Uterus (tissue), 4 donors: Measurements from ENCODE around the gene SLC16A6. TPM values are rescaled to one million over a fixed set of nuclear protein-coding genes. Genes with fewer than 3 reads are reported as not detected.
"Not testable (repeated sequence)": the region's sequence is repeated elsewhere in the genome, so short reads cannot be mapped to it uniquely, and the experiment has no call there.

ENCODE experiments used
- DNase-seq, 2 donors: peaks; one replicate each; pipeline ENCODE4 v3.0.0-alpha.2; 2019 to 2020
- H3K27ac ChIP-seq, 2 donors: fragments of 200-600 bp; sonication (generic); 1 replicate in 1 of 2; 2 replicates in 1 of 2; pipeline ENCODE4 v1.5.1; 2016 to 2018
- H3K27me3 ChIP-seq, 2 donors: fragments of 200-600 bp; sonication (generic); one replicate each; pipeline ENCODE4 v1.5.1; 2018 to 2019; ENCODE audit warnings: control low read depth in 1 of 2
- H3K36me3 ChIP-seq, 2 donors: fragments of 200-600 bp; sonication (generic); one replicate each; pipeline ENCODE4 v1.5.1; 2019; ENCODE audit warnings: control low read depth in 1 of 2
- H3K4me1 ChIP-seq, 2 donors: fragments of 200-600 bp; sonication (generic); one replicate each; pipeline ENCODE4 v1.5.1; 2018 to 2019; ENCODE audit warnings: control low read depth in 1 of 2
- H3K4me3 ChIP-seq, 2 donors: fragments of 200-600 bp; sonication (generic); 1 replicate in 1 of 2; 2 replicates in 1 of 2; pipeline ENCODE4 v1.5.1; 2018 to 2019; ENCODE audit warnings: mild to moderate bottlenecking in 1 of 2
- H3K9me3 ChIP-seq, 2 donors: fragments of 200-600 bp; sonication (generic); one replicate each; pipeline ENCODE4 v1.5.1; 2019; ENCODE audit warnings: control low read depth in 1 of 2
- POLR2A ChIP-seq, 2 donors: fragments of 450-650 bp; IDR thresholded peaks; one replicate each; pipeline ENCODE4 v1.6.1; 2016; ENCODE audit warnings: antibody characterized with exemption in 2 of 2, mild to moderate bottlenecking in 1 of 2, moderate library complexity in 1 of 2
- intact Hi-C: fragments of 100-400 bp; cut with DNase I; formaldehyde crosslinking; loops from one replicate; pipeline ENCODE4 v1.15.1; 2023; ENCODE audit warnings: low total_unique reads
- total RNA-seq, 4 donors: library from RNA; depleted of rRNA in 3 of 4; stranded (reverse); fragments of >200 nt in 3 of 4; gene quantifications; one replicate each; pipeline versions ENCODE4 v1.1.0 to v1.2.4, GENCODE V29; 2014 to 2023
- TF ChIP-seq, protein P1 (sequence below), 4 experiments: fragments of 200-600 bp in 2 of 4; fragments of 450-650 bp in 2 of 4; sonication (generic) in 2 of 4; IDR thresholded peaks; one replicate each; pipeline ENCODE4 v1.5.1; 2016 to 2019; ENCODE audit warnings: antibody characterized with exemption in 4 of 4, mild to moderate bottlenecking in 2 of 4, moderate library complexity in 1 of 4
- donor health status: DM: yes; HTN: yes; CAD: no.

Gene SLC16A6
- total RNA-seq, 4 donors from 2014 or later: 0.35 to 1.5 (median 1.0) TPM; not detected in 1

DNA sequence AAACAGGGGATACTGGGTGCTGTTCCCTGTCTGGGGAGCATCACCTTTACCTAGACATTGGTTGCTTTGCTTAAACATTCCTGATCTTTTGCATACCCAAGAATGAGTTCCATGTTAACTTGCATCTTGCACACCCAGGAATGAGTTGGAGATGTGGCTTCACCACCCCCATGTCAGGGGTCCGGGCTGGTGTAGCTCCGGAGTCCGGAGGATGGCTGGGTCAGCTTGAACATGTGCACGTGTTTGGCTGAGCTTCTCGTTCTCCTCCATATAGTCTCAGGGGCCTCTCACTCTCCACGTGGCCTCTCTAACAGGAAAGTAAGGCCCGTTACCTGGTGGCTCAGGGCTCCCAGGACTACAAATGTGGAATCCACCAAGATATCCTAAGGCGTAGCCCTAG, 61.3 kb downstream of the SLC16A6 start:
- no peaks in the 10 kb centered on the region for H3K36me3 ChIP-seq
- TF ChIP-seq POLR2A (IDR thresholded peaks at IDR 0.05): no peak
- TF ChIP-seq, protein P1, sequence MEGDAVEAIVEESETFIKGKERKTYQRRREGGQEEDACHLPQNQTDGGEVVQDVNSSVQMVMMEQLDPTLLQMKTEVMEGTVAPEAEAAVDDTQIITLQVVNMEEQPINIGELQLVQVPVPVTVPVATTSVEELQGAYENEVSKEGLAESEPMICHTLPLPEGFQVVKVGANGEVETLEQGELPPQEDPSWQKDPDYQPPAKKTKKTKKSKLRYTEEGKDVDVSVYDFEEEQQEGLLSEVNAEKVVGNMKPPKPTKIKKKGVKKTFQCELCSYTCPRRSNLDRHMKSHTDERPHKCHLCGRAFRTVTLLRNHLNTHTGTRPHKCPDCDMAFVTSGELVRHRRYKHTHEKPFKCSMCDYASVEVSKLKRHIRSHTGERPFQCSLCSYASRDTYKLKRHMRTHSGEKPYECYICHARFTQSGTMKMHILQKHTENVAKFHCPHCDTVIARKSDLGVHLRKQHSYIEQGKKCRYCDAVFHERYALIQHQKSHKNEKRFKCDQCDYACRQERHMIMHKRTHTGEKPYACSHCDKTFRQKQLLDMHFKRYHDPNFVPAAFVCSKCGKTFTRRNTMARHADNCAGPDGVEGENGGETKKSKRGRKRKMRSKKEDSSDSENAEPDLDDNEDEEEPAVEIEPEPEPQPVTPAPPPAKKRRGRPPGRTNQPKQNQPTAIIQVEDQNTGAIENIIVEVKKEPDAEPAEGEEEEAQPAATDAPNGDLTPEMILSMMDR (IDR thresholded peaks at IDR 0.05): no peak
- H3K27me3 ChIP-seq: no peaks in the 10 kb centered on the region
- intact Hi-C loops: no loop called here
- H3K4me1 ChIP-seq: no peaks in the 10 kb centered on the region
- no peak overlapping the region for H3K4me3 ChIP-seq
- H3K27ac ChIP-seq: no peak overlapping the region
- DNase-seq: no peak
- H3K9me3 ChIP-seq: no peaks in the 10 kb centered on the region

DNA sequence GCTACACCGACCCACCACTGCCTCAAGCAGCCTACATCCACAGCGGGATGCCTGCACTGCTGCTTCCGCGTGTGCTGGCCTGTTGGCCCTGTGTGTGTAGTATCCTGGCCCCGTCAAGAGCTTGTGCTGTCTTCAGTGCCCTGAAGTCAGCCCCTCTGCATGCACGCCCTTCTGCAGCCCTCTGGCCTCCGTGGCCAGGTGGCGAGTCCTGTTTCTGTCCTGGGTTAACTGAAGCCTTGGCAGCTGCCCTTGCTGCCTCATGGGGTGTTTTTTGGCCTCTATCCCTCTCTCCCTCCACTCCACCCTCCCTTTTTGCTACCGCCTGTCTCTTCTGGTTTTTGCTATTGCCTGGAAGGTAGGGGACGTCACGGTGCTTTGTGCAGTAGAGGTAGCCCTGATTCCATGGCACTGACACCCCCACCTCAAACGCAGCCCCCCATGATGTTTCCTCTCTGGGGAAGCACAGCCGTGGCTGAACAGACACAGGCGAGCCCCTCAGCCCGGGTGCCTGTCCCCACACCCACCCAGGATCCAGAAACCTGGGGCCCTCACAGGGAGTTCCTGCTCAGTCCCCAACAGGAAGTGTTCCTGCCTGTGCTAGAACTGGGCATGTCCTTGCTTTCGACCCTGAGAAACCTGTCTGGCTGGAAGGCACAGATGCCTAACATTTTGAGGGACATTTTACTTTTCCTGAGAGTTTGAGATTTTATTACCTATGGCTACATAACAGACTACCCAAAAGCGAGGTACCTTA, 61.9 kb downstream of the SLC16A6 start:
- Histone ChIP-seq H3K4me1 (no peaks in the 10 kb centered on the region), H3K27me3 (no peaks in the 10 kb centered on the region), H3K9me3 (no peaks in the 10 kb centered on the region), H3K36me3 (no peaks in the 10 kb centered on the region), H3K4me3 (no peak overlapping the region), H3K27ac (no peak overlapping the region)
- TF ChIP-seq POLR2A (IDR thresholded peaks at IDR 0.05): no peak
- TF ChIP-seq, protein P1 (IDR thresholded peaks at IDR 0.05): no peak
- intact Hi-C loops: no loop called here
- no peak for DNase-seq

GRCh38 chr17:68228039-68228680, 62.8 kb downstream of the SLC16A6 start:
- H3K9me3 ChIP-seq, H3K27me3 ChIP-seq, H3K36me3 ChIP-seq, intact Hi-C loops, H3K27ac ChIP-seq, DNase-seq, H3K4me3 ChIP-seq, H3K4me1 ChIP-seq: not testable (repeated sequence)

DNA sequence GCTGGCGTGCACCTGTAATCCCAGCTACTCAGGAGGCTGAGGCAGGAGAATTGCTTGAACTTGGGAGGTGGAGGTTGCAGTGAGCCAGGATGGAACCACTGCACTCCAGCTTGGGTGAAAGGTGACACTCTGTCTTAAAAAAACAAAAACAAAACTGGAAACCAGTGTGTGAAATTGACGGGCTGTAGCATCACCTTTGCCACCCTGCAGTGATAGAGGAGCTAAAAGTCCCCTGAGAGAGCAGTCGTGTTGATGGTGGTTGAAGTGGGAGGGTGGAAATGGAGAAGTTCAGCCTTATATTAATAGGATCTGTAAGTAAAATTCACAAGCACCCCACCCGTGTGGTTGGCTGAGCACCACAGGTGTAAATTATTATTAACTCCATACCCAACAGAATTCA, 65.9 kb downstream of the SLC16A6 start:
- H3K27ac ChIP-seq, H3K4me1 ChIP-seq, H3K9me3 ChIP-seq, H3K4me3 ChIP-seq, H3K27me3 ChIP-seq, DNase-seq, intact Hi-C loops, H3K36me3 ChIP-seq: not testable (repeated sequence)

- Histone ChIP-seq H3K27me3 (no peaks in the 10 kb centered on the region), H3K4me1 (no peaks in the 10 kb centered on the region), H3K36me3 (no peaks in the 10 kb centered on the region), H3K27ac (no peak overlapping the region), H3K4me3 (no peak overlapping the region), H3K9me3 (no peaks in the 10 kb centered on the region)
- DNase-seq: no peak
- intact Hi-C loops: no loop called here
- TF ChIP-seq, protein P1 (IDR thresholded peaks at IDR 0.05): no peak
- no peak for TF ChIP-seq POLR2A (IDR thresholded peaks at IDR 0.05)
These were observed 68.3 kb downstream of the SLC16A6 start for GRCh38 chr17:68222606-68223005.

- H3K36me3 ChIP-seq: no peaks in the 10 kb centered on the region
- H3K27ac ChIP-seq: no peak overlapping the region
- no peak for TF ChIP-seq POLR2A (IDR thresholded peaks at IDR 0.05)
- TF ChIP-seq, protein P1 (IDR thresholded peaks at IDR 0.05): no peak
- no peaks in the 10 kb centered on the region for H3K4me1 ChIP-seq
- intact Hi-C loops: no loop called here
- DNase-seq: no peak
- no peaks in the 10 kb centered on the region for H3K27me3 ChIP-seq
- no peak overlapping the region for H3K4me3 ChIP-seq
- H3K9me3 ChIP-seq: no peaks in the 10 kb centered on the region
These were observed 69.1 kb downstream of the SLC16A6 start for GRCh38 chr17:68221786-68222185.

GRCh38 chr17:68220786-68221185, 70.1 kb downstream of the SLC16A6 start:
- H3K27me3 ChIP-seq, DNase-seq, H3K4me1 ChIP-seq, H3K27ac ChIP-seq, H3K36me3 ChIP-seq, H3K4me3 ChIP-seq, H3K9me3 ChIP-seq, intact Hi-C loops: not testable (repeated sequence)

- H3K27me3 ChIP-seq, H3K4me1 ChIP-seq, H3K4me3 ChIP-seq, H3K27ac ChIP-seq, intact Hi-C loops, H3K36me3 ChIP-seq, H3K9me3 ChIP-seq, DNase-seq: not testable (repeated sequence)
These were observed 70.7 kb downstream of the SLC16A6 start for GRCh38 chr17:68220186-68220585.

DNA sequence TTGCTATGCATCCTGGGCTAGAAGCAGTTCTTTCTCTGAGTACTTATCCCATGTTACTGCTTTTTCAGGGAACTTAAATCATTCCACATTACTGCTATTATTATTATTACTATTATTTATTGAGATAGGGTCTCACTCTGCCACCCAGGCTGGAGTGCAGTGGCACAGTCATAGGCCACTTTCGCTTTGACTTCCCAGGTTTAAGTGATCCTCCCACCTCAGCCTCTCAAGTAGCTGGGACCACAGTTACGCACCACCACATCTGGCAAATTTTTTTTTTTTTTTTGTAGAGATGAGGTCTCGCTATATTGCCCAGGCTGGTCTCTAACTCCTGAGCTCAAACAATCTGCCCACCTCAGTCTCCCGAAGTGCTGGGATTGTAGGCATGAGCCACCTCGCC, 71.5 kb downstream of the SLC16A6 start:
- H3K4me1 ChIP-seq, H3K9me3 ChIP-seq, H3K27ac ChIP-seq, intact Hi-C loops, H3K36me3 ChIP-seq, DNase-seq, H3K4me3 ChIP-seq, H3K27me3 ChIP-seq: not testable (repeated sequence)
